Peyer's patch (tissue), 4 donors: ENCODE measurements around the gene NPTX1. TPM values are rescaled to one million over a fixed set of nuclear protein-coding genes. Genes with fewer than 3 reads are reported as not detected.

ENCODE experiments used
- DNase-seq, 3 donors: peaks; one replicate each; pipeline ENCODE4 v3.0.0-alpha.2; 2017 to 2019
- H3K27ac ChIP-seq, 4 donors: fragments of 200-600 bp; sonication (generic); one replicate each; pipeline ENCODE4 v1.5.1; 2016 to 2019
- H3K27me3 ChIP-seq, 2 donors: fragments of 200-600 bp; sonication (generic); one replicate each; pipeline ENCODE4 v1.5.1; 2019
- H3K36me3 ChIP-seq, 3 donors: fragments of 200-600 bp; sonication (generic); one replicate each; pipeline ENCODE4 v1.5.1; 2016 to 2019
- H3K4me1 ChIP-seq, 4 donors: fragments of 200-600 bp; sonication (generic); one replicate each; pipeline ENCODE4 v1.5.1; 2016 to 2019
- H3K4me3 ChIP-seq, 4 donors: fragments of 200-600 bp; sonication (generic); 1 replicate in 3 of 4; 2 replicates in 1 of 4; pipeline ENCODE4 v1.5.1; 2016 to 2019; ENCODE audit warnings: mild to moderate bottlenecking in 1 of 4
- H3K9me3 ChIP-seq, 4 donors: fragments of 200-600 bp; sonication (generic); one replicate each; pipeline ENCODE4 v1.5.1; 2016 to 2019; ENCODE audit warnings: mild to moderate bottlenecking in 1 of 4
- CTCF ChIP-seq, 6 experiments: fragments of 450-650 bp in 4 of 6; fragments of 200-600 bp in 2 of 6; sonication (generic) in 1 of 6; IDR thresholded peaks; one replicate each; pipeline ENCODE4 v1.5.1; 2017 to 2019; ENCODE audit warnings: antibody characterized with exemption in 6 of 6, mild to moderate bottlenecking in 3 of 6, moderate library complexity in 1 of 6
- POLR2A ChIP-seq, 2 donors: fragments of 450-650 bp; IDR thresholded peaks; one replicate each; pipeline ENCODE4 v1.5.1; 2017; ENCODE audit warnings: antibody characterized with exemption in 2 of 2, mild to moderate bottlenecking in 2 of 2, moderate library complexity in 2 of 2
- total RNA-seq, 4 donors: library from RNA; depleted of rRNA; stranded (reverse); fragments of >200 nt; gene quantifications; one replicate each; pipeline ENCODE4 v1.1.0, GENCODE V29; 2016

NPTX1 gene
- total RNA-seq, 4 donors from 2014 or later: 0.80 to 1.8 TPM; not detected in 2

- TF ChIP-seq POLR2A (IDR thresholded peaks at IDR 0.05): no peak
- TF ChIP-seq CTCF (IDR thresholded peaks at IDR 0.05): no peak
- no peaks in the 10 kb centered on the region for H3K27me3 ChIP-seq
- H3K27ac ChIP-seq: no peak overlapping the region
- H3K4me3 ChIP-seq: no peak overlapping the region
- no peaks in the 10 kb centered on the region for H3K36me3 ChIP-seq
- H3K4me1 ChIP-seq: no peaks in the 10 kb centered on the region
- no peaks in the 10 kb centered on the region for H3K9me3 ChIP-seq
- DNase-seq: no peak
Measured at GRCh38 chr17:80519091-80519781, 42.8 kb upstream of the NPTX1 start.

GRCh38 chr17:80518392-80518791, 42.0 kb upstream of the NPTX1 start:
- Histone ChIP-seq H3K4me3 (no peak overlapping the region), H3K27ac (no peak overlapping the region), H3K36me3 (no peaks in the 10 kb centered on the region), H3K4me1 (no peaks in the 10 kb centered on the region), H3K27me3 (no peaks in the 10 kb centered on the region), H3K9me3 (no peaks in the 10 kb centered on the region)
- DNase-seq: no peak
- TF ChIP-seq CTCF (IDR thresholded peaks at IDR 0.05): no peak
- TF ChIP-seq POLR2A (IDR thresholded peaks at IDR 0.05): no peak

GRCh38 chr17:80517641-80518040, 41.2 kb upstream of the NPTX1 start:
- H3K36me3 ChIP-seq: no peaks in the 10 kb centered on the region
- DNase-seq: no peak
- no peaks in the 10 kb centered on the region for H3K9me3 ChIP-seq
- H3K27ac ChIP-seq: no peak overlapping the region
- no peak overlapping the region for H3K4me3 ChIP-seq
- no peaks in the 10 kb centered on the region for H3K27me3 ChIP-seq
- TF ChIP-seq CTCF (IDR thresholded peaks at IDR 0.05): no peak
- no peaks in the 10 kb centered on the region for H3K4me1 ChIP-seq

GRCh38 chr17:80516171-80516932, 39.9 kb upstream of the NPTX1 start:
- no peak overlapping the region for H3K27ac ChIP-seq
- no peaks in the 10 kb centered on the region for H3K36me3 ChIP-seq
- no peak for DNase-seq
- H3K4me3 ChIP-seq: no peak overlapping the region
- TF ChIP-seq CTCF (IDR thresholded peaks at IDR 0.05) (no peak), POLR2A (IDR thresholded peaks at IDR 0.05) (no peak)
- no peaks in the 10 kb centered on the region for H3K27me3 ChIP-seq
- no peaks in the 10 kb centered on the region for H3K4me1 ChIP-seq
- H3K9me3 ChIP-seq: no peaks in the 10 kb centered on the region

- no peak for DNase-seq
- Histone ChIP-seq H3K9me3 (no peaks in the 10 kb centered on the region), H3K4me3 (no peak overlapping the region), H3K4me1 (no peaks in the 10 kb centered on the region), H3K27me3 (no peaks in the 10 kb centered on the region), H3K36me3 (no peaks in the 10 kb centered on the region), H3K27ac (no peak overlapping the region)
- TF ChIP-seq POLR2A (IDR thresholded peaks at IDR 0.05): no peak
- TF ChIP-seq CTCF (IDR thresholded peaks at IDR 0.05): no peak
Measured at GRCh38 chr17:80513892-80514291, 37.5 kb upstream of the NPTX1 start.
